ENCODE measurements around the gene ABHD17C. TPM values are rescaled to one million over a fixed set of nuclear protein-coding genes. Genes with fewer than 3 reads are reported as not detected.

Gene ABHD17C
- polyA plus RNA-seq, 2 of the 4 experiments (the other 2 are of a cell fraction) = 14.0 to 23.7 TPM

DNA sequence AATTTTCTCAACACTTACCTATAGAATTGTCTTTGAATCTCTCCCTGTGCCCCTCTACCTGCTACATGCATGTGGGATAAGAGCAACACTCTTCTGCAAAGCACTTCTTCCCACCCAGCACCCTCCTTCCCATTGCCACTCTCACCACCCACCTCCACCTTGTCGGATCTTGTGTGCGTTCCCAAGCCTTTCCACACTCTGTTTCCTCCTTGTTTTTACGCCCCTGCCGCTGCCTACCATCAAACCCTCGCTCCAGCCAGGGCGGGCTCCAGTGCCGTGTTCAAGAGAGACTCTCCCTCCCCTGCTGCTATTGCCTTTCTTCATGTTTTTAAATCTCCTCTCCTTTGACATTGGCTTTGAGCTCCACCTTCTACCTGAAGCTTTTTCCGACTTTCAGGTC is 40.2 kb downstream of the ABHD17C start:
- no peak for DNase-seq (ENCODE audit: low read depth in 1 of 2, low spot score in 1 of 2)
- Histone ChIP-seq H3K4me1 (no peaks in the 10 kb centered on the region), H3K4me2 (no peak overlapping the region), H3K4me3 (no peak overlapping the region), H3K27ac (no peak overlapping the region), H3K9me3 (no peaks in the 10 kb centered on the region)
- POLR2A ChIA-PET = no interaction called here
- WGBS (ENCODE audit: missing lambda C conversion rate) = 94% methylated on average over 8 of the region's 8 CpGs
- TF ChIP-seq HMGXB4 (CRISPR knock-in tag; IDR thresholded peaks at IDR 0.05; ENCODE audit: borderline replicate concordance) (no peak), HOXB5 (CRISPR knock-in tag; IDR thresholded peaks at IDR 0.05) (no peak), CHD2 (IDR thresholded peaks at IDR 0.05; ENCODE audit: low read length, partially characterized antibody) (no peak), SREBF2 (IDR thresholded peaks at IDR 0.05) (no peak), ELK1 (IDR thresholded peaks at IDR 0.05; ENCODE audit: low read depth, low read length) (no peak), SMC3 (IDR thresholded peaks at IDR 0.05) (no peak), MYC (IDR thresholded peaks at IDR 0.05; ENCODE audit: borderline replicate concordance, low read length) (no peak), ZFP36 (IDR thresholded peaks at IDR 0.05; ENCODE audit: borderline replicate concordance, partially characterized antibody) (no peak), HDAC2 (IDR thresholded peaks at IDR 0.05) (no peak), CBX8 (IDR thresholded peaks at IDR 0.05) (no peak), POLR2A (IDR thresholded peaks at IDR 0.05; ENCODE audit: low read length) (no peak), KDM1A (IDR thresholded peaks at IDR 0.05; ENCODE audit: low read depth) (no peak), RARB (CRISPR knock-in tag; IDR thresholded peaks at IDR 0.05) (no peak), ZC3H11A (IDR thresholded peaks at IDR 0.05) (no peak)
- TF ChIP-seq, protein P1, sequence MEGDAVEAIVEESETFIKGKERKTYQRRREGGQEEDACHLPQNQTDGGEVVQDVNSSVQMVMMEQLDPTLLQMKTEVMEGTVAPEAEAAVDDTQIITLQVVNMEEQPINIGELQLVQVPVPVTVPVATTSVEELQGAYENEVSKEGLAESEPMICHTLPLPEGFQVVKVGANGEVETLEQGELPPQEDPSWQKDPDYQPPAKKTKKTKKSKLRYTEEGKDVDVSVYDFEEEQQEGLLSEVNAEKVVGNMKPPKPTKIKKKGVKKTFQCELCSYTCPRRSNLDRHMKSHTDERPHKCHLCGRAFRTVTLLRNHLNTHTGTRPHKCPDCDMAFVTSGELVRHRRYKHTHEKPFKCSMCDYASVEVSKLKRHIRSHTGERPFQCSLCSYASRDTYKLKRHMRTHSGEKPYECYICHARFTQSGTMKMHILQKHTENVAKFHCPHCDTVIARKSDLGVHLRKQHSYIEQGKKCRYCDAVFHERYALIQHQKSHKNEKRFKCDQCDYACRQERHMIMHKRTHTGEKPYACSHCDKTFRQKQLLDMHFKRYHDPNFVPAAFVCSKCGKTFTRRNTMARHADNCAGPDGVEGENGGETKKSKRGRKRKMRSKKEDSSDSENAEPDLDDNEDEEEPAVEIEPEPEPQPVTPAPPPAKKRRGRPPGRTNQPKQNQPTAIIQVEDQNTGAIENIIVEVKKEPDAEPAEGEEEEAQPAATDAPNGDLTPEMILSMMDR (IDR thresholded peaks at IDR 0.05) = no peak
- TF ChIP-seq, protein P2, sequence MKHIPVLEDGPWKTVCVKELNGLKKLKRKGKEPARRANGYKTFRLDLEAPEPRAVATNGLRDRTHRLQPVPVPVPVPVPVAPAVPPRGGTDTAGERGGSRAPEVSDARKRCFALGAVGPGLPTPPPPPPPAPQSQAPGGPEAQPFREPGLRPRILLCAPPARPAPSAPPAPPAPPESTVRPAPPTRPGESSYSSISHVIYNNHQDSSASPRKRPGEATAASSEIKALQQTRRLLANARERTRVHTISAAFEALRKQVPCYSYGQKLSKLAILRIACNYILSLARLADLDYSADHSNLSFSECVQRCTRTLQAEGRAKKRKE (CRISPR knock-in tag; IDR thresholded peaks at IDR 0.05; ENCODE audit: low read depth) = no peak
- CTCF ChIA-PET = no interaction called here
- FAIRE-seq = no peak
- ATAC-seq = no peak

DNA sequence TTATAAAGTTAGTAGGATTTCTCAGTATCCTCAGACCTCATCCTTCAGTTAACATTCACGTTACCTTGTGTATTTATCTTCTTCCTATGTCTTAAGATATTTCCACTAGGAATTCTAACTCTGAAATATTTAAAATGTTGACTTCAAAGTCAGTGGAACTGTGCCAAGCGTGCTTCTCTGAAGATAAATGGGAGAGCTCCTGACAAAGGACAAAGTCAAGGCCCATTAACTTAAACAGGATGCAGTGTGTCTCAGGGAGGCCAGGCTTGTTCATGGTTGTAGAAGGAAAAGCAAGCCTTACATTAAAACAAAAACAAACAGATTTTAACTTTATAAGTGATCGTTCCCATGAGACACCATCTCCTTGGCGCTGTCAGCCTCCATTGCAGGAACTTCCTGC is 41.5 kb downstream of the ABHD17C start:
- ChIA-PET POLR2A (no interaction called here), CTCF (no interaction called here)
- no peak for FAIRE-seq
- Histone ChIP-seq H3K27ac (no peak overlapping the region), H3K9me3 (no peaks in the 10 kb centered on the region), H3K4me2 (no peak overlapping the region), H3K4me1 (no peaks in the 10 kb centered on the region), H3K4me3 (no peak overlapping the region)
- no peak for ATAC-seq
- no peak for TF ChIP-seq KDM5A (IDR thresholded peaks at IDR 0.05)
- TF ChIP-seq EP300 (IDR thresholded peaks at IDR 0.05) = no peak
- no peak for TF ChIP-seq HES2 (IDR thresholded peaks at IDR 0.05)
- no peak for TF ChIP-seq SREBF2 (IDR thresholded peaks at IDR 0.05)
- no peak for TF ChIP-seq NPAS2 (CRISPR knock-in tag; IDR thresholded peaks at IDR 0.05; ENCODE audit: borderline replicate concordance)
- no peak for TF ChIP-seq HOXB5 (CRISPR knock-in tag; IDR thresholded peaks at IDR 0.05)
- TF ChIP-seq, protein P2 (CRISPR knock-in tag; IDR thresholded peaks at IDR 0.05; ENCODE audit: low read depth) = no peak
- no peak for TF ChIP-seq TP53 (CRISPR knock-in tag; IDR thresholded peaks at IDR 0.05)
- no peak for TF ChIP-seq NR3C1 (IDR thresholded peaks at IDR 0.05)
- 93% methylated on average over 4 of the region's 4 CpGs for WGBS (ENCODE audit: missing lambda C conversion rate)
- no peak for DNase-seq (ENCODE audit: low read depth in 1 of 2, low spot score in 1 of 2)

All from A549 (cell line).